HG03565 (cell line): Measurements from ENCODE around the gene LARP4B.

Experiments
- ATAC-seq: cut with Tn5 transposase; IDR thresholded peaks from one replicate; pipeline ENCODE4 v1.9.1; 2021; ENCODE audit warnings: mild to moderate bottlenecking, moderate library complexity; ENCODE audit not compliant: unreplicated experiment

The LARP4B gene

DNA sequence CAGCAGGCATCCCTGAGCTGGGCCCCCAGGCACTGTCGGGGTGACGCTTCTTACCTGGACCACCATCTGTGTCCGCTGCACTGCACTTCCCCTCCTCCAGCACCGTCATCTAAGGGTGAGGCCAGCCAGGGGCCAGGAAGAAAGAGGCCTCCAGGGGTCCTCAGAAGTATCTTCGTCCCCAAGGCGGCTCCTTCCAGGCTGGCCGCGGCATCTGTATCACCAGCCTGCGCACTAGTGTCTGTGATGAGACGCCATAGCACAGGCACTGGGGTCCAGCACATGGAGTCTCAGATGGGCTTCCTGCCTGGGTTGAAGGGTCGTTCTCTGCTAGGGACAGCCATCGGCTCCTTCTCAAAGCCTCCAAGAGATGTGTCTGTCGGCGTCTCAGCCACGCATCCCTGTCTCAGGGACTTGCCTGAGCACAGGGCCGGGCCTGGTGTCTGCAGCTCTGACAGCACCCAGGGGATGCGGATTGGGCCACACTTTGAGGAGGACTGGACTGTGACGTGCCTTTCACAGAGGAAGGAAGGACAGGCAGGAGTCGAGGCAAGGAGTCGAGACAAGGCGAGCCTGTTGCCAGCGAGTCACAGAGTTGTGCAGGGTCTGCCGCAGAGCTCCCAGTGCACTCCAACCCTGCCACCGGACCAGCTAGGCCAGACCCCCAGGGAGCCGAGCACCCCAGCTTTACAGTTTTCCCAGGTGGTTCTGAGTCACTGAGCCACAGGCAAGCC lies 140.5 kb downstream of the LARP4B start:
- no peak for ATAC-seq

GRCh38 chr10:789831-790701 lies 141.4 kb downstream of the LARP4B start:
- no peak for ATAC-seq

GRCh38 chr10:788796-789748 lies 142.4 kb downstream of the LARP4B start:
- ATAC-seq, result no peak

DNA sequence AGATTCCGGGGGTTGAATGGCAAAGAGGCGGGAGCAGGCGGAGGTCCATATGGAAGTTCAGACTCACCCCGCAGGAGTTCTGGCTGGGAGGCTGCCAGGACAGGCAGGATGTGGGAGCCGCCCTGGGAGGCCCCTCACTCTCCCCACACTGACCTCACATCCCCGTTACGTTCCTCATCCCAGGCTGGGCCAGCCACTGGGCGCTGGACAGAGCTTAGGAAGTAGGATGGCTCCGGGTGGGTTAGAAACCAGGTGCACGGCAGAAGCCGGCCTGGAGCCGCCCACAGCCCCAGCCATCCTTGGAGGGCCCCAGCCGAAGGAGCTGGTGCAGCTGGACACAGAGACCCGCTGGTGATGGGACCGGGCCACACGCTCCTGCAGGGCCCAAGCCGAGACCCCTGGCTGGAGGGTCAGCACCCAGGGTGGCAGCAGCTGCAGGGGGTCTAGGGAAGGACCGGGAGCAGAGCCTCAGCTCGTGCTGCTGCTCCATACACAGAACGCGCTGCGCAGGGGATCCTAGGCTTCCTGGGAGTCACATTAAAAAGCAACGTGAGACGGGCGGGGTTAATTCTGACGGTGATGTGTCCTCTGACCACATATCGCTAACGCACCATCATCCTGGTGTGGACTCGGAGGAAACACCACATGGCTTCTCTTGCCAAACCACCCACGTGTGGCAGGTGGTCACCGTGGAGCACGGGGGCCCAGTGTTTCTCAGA lies 143.4 kb downstream of the LARP4B start:
- ATAC-seq, result no peak

GRCh38 chr10:786633-787474 lies 144.7 kb downstream of the LARP4B start:
- no peak for ATAC-seq

GRCh38 chr10:785861-786214 lies 145.7 kb downstream of the LARP4B start:
- no peak for ATAC-seq

DNA sequence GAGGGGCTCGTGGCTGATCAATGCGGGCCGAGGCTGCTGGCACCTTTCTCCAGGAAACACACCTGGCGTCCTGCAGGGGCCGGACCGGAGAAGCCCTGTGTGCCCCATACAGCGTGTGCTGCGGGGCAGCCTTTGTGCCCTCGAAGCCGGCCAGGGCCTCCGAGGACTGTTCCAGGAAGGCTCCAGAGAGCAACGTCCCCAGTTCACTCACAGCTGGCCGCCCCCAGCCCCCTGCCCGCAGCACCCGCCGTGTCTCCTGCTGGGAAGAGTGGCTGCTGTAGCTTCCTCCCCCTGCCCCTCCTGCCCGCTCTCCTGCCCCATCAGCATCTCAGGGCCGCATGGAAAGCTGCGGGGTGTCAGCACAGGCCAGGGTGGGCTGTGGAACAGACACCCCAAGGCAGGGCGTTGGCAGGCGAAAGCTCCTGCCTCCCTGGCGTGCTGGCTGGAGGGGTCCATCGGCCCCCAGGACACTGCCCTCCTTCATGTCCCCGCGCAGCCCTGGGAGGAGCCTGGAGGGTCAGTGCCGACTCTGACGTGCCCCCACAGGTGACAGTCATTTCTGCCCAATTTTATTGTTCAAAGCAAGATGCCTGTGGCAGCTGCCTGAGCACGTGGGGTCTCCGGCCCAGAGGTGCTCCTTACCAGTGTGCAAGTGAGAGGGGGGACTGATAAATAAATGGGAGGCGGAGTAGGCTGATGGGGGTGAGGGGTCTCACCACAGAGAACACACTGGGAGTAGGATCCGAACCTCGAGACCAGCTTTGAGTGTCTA lies 146.2 kb downstream of the LARP4B start:
- ATAC-seq, result no peak

- ATAC-seq, result no peak
Measured at GRCh38 chr10:784403-785088, 147.0 kb downstream of the LARP4B start.

DNA sequence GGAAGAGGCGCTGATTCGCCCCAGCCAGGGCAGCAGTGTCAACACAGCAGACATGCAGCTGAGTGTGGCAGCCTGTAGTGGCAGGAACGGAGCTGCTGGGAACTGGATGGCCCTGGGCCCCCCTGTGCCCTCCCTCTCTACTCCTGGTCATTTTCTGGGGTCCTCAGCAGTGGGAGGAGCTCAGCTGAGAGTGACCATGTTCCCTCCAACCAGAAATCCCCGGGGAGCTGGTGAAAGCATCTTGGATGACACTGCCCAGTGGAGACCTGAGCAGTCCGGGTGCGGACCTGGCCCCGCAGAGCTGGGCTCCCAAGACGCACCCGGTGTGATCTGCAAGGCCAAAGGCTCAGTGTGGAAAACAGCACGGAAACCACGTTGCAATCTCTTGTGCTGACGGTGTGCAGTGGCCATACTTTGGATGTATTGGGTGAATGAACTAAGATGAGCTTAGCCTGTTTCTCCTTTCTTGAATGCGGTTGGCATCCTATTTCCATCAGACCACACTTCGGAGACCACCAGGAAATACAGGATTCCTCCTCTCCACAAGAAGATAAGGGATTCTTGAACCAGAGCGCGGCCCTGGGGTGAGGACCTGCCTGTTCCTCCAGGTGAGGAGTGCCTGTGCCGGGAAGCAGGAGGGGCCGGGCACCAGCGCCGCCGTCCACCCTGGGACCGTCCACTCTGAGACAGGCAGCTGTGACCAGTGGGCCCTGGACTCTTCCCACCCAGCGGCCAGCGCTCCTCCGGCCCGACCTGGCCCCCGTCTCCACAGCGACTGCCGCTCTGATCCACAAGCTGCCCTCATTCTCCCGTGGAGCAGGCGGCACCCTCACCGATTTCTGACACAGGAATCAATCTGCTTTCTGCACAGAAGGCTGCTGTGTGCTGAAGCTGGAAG lies 148.5 kb downstream of the LARP4B start:
- ATAC-seq, result no peak

GRCh38 chr10:780536-781524 lies 150.7 kb downstream of the LARP4B start:
- no peak for ATAC-seq

- ATAC-seq, result no peak
Measured at GRCh38 chr10:778626-779330, 152.7 kb downstream of the LARP4B start.

DNA sequence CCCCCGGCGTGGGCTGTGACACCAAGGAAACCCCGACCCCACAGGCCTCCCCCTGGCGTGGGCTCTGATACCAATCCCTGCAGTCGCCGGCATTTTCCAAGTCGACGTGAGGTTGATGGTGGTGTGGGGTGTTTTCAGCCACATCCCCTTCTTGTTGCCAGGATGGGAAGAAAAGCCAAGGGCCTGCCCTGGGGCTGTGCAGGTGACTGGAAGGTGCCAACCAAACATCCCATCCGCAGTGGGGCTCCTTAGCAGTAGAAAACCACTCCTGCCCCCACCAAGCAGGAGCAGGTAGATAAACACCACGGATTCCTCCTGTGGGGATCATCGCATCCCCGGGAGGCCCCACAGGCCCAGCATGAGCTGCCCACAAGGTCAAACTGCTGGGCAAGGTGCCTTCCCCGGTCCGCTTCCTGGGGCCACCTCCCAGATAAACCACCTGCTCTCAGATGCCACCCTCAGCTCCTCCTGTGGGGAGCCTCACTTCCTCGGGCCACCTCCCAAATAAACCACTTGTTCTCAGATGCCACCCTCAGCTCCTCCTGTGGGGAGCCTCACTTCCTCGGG lies 153.5 kb downstream of the LARP4B start:
- ATAC-seq, result no peak

DNA sequence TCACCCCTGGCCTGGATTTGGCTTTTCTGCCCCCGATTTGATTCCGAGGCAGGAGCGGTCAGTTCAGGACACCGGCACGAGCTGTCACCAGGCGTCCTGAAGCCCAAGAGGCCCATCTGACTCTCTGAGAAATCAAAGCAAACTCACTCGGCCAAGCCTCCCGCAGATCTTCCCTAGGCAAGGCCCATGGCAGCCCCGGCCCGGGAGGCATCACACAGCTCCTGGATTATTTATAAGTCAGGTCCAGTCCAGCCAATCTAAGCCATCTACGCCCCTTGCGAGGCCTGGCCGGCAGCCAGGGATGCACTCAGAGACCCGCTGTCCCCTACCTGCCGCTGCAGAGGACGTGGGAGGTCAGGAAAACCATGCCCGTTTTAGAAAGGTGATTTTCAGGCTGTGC lies 154.7 kb downstream of the LARP4B start:
- ATAC-seq, result no peak

- no peak for ATAC-seq
Measured at GRCh38 chr10:775245-776075, 156.0 kb downstream of the LARP4B start.
